NCI-H2029 (cell line): Measurements from ENCODE around the gene GAS7.
"Not testable (repeated sequence)": the region's sequence is repeated elsewhere in the genome, so short reads cannot be mapped to it uniquely, and the experiment has no call there.

Experiments
- DNase-seq: peaks from one replicate; lab custom pipeline; 2025; lab: John Stamatoyannopoulos, UW

GAS7 gene

DNA sequence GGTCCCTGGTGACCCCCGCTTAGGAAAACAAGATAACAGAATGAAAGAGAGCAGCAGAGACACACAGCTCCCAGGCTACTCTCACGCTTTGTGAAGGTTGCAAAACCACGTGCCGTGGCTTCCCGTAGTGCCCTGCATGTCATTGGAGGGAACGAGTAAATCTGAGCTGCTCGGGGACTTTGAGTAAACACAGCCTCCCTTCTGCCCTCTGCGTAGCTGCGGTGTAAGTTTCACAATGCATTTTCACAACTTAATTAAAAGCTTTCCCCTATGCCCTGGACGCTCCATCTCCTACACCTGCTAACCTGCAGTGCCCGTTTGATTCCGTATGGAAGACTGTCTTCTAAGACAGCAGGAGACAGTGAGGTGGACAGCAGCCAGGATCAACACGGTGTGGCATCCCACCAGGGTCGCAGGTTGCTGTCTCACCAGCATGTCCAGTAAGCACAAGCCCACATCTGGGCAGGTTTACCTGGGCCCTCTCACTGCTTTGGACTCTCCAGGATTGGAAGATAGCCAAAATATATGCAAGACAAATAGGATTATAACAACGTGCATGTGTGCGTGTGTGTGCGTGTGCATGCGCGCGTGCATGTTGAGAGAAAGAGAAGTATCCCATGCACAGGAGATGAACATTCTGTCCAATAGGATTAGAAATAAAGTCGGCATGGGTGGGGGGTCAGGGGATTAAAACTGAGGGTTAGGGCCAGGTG lies 177.0 kb downstream of the GAS7 start:
- DNase-seq, result no peak

DNA sequence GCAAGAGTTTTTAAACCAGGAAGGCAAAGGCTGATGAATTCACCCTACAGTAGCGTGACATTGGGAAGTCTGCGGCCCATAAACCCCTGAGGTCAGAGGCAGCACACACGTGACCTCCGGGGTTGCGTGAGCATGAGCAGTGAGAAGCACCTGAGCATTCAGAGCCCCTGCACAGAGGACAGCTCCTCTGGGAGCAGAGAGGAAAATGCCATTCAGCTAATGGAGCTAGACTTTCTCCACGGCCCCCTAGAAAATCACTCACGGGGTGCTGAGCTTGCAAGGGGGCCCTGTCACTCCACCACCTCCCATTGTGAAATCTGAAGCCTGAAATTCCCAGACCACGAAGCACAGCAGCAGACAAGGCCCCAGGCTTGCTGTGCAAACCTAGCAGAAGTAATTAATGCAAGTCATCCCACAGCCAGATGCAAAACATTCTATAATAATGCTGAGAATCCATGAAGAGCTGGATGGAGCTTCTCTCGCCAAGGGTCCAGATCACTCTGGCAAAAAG lies 178.4 kb downstream of the GAS7 start:
- no peak for DNase-seq

DNA sequence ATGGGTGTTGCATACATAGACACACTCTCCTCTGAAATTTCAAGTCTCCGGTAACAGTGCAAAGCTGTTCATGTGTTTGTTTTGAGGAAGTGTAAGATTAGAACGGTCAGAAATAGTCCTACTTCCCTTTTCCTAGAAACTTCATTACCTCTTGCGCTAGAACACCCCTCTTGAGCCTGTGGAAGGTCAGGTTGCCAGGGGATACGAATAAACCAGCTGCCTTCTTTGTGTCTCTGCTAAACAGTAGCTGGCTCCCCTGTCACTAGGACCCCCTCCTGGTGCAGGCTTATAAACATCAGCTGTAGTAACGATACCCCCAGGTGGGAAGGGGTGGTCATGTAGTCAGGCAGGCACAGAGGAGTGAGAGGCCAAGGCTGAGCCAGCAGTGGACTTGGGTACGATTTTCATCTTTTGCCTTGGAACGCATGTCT lies 179.9 kb downstream of the GAS7 start:
- DNase-seq, result no peak

DNA sequence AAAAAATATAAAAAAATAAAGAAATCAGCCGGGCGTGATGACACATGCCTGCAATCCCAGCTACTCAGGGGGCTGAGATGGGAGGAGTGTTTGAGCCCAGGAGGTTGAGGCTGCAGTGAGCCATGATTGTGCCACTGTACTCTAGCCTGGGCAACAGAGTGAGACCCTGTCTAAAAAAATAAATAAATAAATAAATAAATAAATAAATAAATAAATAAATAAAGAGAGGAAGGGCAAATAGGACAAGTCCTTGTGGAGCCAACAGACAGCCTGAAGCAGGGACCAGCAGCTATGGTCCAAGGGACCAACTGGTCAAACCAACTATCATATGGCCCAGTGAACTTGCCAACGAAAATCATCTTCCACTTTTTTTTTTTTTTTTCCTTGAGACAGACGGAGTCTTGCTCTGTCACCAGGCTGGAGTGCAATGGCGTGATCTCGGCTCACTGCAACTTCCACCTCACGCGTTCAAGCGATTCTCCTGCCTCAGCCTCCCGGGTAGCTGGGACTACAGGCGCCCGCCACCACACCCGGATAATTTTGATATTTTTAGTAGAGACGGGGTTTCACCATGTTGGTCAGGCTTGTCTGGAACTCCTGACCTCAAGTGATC lies 181.3 kb downstream of the GAS7 start:
- not testable (repeated sequence) for DNase-seq

DNA sequence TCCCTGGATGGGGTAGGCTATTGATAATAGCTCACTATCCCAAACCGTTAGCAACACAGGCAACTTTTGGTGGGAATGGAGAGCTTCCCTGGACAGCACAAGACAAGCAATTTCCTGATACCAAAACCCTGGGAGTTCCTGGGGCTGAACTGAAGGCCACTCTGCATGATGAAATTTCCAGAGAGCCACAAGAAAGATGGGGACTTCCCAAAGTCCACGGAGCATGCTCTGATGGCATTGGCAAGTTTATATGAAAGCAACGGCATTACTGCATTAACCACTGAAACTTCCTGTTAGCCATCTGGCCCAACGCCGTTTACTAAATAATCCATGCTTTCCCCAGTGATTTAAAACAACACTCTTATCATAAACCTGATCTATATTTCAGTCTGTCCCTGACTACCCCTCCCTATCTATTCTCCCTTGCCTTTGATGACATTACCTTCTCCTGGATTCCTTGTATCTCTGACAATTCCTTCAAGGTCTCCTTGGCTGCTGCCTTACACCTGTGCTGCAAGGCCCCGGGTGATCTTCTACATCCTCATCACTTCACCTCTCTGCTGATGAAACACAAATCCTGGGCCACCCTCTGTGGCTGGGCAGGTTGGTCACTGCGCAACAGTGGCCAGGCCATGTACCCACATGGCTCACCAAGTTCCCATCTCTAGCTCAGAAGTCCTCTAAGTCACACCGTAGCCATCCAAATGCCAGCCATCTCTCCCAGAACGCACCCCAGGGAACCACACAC lies 184.9 kb downstream of the GAS7 start:
- no peak for DNase-seq

DNA sequence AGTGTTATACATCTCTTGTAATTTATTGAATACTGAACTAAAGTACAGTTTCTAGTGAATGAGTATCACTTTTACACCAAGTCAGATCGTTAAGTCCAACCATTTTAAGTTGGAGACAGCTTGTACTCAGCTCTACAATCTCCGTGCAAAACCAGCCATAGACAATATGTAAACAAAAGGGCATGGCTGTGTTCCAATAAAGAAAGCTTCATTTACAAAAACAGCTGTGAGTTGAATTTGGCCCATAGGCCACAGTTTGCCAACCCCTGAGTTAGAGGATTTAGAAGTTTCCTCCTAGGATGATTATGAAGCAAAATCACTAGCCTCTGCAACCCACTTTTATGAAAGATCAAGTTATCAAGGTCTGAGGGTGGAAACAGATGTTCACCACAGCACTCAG lies 187.7 kb downstream of the GAS7 start:
- DNase-seq, result no peak

DNA sequence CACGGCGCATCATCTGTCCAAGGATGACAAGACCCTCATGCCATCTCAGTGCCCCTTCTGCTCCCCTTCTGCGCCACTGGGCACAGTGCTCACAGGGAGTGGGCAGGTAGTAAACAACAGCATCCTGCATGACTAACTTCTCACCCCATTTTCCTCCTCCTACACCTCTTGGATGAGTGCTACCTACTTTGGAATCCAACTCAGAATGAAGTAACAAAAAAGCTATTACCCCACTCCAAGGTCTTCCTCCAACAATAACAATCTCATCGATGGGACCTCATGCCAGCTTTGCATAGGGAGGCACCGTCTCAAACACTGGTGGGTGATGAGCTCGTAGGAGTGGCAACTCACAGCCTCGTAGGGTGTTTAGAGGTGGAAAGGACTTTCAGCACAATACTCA lies 194.7 kb downstream of the GAS7 start:
- no peak for DNase-seq

DNA sequence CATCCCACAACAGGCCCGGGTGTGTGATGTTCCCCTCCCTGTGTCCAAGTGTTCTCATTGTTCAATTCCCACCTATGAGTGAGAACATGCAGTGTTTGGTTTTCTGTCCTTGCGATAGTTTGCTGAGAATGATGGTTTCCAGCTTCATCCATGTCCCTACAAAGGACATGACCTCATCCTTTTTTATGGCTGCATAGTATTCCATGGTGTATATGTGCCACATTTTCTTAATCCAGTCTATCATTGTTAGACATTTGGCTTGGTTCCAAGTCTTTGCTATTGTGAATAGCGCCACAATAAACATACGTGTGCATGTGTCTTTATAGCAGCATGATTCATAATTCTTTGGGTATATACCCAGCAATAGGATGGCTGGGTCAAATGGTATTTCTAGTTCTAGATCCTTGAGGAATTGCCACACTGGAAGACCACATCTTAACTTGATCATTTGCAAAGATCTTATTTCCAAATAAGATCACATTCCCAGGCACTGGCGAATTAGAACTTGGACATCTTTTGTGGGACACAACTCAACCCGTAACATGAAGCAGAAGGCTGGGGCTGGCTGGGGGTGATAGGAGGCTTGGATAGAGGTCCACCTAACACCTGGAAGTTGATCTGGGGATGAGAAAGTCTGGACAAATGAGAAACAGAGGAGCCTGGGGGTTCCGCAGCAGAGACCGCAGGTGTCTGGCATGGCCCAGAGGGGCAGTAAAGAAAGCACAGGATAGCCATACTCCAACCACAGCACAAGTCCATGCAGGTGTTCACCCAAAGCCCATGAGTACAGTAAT lies 195.6 kb downstream of the GAS7 start:
- not testable (repeated sequence) for DNase-seq

DNA sequence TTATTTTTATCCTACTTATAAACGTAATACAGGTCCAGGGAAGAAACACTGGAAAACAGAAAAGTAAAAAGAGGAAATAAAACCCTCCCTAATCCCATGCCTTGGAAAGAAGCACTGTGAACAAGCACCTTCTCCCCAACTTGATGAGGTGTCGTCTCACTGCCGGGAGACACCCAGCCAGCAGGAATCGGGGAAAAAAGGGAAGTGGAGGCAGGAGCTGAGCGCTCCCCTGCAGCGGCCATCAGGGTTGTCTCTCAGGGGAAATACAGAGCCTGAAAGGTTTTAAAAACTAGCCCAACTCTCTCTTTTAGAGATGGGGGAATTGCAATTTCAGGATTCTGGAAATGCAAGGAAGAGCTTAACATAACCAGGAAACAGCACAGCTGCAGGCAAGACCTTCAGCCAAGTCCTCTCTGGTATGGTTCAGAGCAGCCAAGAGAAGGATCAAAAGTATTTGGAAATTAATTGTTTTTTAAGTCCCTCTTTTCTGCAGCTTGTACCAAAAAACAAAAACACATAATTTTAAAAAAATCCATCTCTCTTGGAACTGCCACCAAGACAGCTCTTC lies 197.0 kb downstream of the GAS7 start:
- DNase-seq, result no peak

DNA sequence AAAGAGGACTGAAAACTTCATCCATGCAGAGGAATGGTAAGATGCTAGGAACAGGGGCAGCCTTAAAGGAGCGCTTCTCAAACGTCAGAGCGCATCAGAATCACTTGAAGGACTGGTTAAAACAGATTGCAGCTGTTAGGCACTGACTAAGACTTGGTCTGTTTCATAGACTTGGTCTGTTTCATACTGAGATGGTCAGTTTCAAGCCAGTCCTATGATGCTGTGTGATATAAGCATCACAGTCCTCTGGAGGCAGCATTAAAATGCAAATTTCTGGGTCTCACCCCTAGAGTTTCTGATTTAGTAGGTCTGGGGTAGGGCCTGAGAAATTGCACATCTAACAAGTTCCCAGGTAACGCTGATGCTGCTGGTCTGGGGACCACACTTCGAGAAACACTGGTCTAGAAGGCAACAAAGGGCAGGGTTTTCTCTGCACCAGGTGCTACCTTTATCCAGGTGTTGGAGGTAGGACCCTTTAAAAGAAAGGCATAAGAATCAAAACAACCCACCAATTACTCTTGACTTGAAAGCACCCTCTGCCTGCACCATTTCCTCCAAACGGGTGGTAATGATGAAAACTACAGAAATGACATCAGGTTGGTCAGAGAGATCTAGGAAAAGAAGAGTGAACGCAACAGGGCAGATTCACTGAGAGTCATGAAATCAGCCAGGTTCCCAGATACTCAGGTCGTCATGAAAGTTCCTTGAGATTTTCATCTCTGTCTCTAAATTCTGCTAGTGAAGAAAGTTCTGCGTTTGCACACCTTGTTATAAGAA lies 198.3 kb downstream of the GAS7 start:
- DNase-seq, result no peak

DNA sequence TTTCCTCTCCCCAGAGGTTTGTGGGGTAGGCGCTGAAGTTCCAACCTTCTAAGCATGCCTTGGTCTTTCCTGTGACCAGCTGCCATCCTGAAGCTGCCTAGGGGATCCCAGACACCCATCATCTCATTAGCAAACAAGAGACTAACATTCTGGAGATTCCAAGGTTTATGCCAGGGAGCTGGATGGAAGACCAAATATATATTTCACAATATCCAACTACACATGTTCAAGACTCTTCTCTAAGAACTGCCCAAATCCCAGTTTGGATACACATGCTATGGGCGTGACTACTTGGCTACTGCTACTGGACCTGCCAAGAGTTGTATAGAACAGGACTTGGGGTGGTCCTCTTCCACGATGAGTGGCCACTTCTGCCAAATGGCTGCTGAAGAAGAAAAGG lies 200.3 kb downstream of the GAS7 start:
- DNase-seq, result no peak

DNA sequence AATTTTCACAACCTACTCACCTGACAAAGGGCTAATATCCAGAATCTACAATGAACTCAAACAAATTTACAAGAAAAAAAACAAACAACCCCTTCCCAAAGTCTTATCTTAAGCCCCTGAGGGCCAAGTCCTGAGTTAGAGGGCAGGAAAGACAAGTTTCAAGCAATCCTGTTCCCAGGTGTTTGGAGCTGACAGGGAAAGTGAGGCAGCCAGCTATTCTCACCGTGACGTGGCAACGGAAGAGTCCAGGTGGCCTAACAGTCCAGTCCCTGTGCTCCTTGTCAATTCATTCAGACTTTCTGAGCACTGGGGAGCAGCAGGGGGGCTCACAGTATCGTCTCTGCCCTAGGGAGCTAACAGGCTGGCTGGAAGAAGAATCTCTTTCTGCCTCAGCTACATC lies 203.6 kb downstream of the GAS7 start:
- no peak for DNase-seq

DNA sequence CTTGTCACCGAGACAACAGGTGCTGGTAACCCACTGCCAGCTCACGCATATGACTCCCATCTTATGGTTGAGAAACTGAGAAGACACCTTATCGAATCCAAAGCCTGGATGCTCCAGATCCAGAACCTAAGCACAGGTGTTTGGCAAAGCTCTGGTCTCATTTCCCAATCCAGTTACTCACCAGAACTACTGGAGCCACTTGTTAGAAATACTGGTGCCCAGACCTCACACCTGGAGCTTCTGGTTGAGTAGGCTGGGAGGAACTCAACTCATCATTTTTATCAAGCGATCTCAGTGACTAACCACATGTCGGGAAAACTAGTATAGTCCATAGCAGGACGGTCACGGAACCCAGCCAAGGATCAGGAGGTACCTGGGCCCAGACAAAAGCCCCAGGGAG lies 206.6 kb downstream of the GAS7 start:
- no peak for DNase-seq

DNA sequence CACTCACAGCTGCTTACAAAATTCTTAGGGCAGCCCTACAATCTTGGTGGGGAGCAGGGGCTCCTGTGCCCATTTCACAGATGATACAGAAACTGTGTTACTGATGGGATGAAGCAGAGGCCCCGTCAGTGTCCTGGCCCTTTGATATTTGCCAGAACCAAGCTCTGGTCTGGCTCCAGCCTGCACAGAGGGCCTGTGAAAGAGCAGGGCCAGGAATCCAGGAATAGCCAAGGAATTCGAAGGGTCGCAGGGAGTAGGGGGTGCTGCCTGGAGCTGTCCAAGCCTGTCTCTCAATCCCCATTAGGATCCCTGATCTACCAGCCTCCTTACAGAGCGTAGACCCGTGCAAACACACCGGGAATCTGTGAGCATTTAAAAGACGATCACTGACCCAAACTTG lies 207.1 kb downstream of the GAS7 start:
- DNase-seq, result no peak

DNA sequence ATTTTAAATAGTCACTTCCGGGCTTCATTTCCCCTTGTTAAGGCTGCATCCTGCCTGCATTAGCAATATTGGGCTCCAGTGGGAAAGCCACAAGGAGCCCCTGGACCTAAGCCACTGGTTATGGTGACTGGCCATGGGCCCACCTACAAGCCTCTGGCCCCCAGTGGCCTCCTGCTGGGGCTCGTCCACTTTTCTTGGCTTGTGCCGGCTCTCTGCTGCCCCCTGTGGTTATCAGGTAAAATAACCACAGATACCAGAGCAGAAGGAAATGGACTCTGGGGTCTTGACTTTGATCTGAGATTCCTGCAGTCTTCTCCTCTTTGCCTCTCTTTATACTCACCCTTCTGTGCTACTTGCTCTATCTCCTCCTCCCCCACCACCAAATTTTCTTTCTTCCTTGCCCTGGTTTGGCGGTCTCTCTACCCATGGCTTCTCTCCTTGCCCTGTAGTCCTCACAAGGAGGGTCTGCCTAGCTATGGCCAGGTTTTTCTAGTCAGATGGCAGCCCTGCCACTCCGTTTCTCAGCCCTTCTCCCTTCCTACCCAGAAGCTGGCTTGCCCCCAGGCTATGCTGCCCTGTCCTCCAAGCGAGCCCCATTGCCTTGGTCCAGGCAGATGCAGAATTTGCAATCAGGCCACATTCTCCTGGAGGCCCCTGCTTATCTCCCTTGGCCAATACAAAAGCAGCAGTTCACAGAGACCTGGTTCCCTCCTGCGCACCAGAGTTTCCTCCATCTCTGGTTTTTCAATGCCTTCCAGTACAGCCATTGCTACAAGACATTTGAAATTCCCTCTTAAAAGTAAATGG lies 210.4 kb downstream of the GAS7 start:
- DNase-seq, result no peak

DNA sequence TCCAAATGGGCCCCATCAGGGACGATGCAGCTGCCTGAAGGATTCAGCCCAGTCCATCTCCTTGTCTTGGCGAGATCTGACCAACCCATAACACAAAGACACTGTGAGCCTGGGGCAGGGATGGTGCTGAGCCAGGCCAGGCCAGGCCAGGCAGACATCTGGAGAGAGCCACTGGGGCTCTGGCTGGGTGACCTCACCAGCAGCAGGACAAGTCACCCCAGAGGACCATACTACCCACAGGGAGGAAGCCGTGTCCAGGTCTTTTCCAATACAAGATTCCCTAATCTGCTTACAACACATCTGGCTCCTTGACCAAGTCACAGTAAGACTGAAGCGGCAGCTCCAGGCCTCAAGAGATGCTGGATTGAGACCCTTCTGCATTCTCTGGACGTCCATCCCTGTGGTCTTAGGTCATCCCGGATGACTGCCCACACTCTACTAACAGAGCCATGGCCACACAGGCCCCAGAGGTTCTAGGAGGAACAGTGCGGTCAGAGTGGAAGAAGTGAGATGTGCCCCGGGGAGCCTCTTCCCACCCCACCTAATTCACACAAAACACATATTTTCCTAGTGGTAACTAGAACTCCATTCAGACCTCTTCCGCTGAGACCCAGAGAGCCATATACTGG lies 211.5 kb downstream of the GAS7 start:
- DNase-seq, result no peak

DNA sequence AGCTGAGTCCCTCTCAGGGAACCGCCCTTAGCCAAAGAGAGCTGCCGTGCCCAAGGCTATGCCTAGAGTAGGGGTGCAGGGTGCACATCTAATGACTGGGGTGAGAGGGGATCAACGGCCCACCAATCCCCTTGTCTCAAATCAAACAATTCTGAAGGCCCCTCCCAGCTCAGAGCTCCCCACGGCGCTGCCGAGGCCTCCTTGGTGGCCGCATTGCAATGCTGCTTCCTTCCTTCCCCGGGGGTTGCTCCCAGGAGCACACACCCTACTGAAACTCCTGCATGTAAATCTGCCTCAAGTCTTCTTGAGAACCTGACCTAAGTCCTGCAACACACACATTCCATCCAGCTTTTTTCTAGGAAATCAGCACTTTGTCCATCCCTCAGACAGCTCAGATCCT lies 212.8 kb downstream of the GAS7 start:
- no peak for DNase-seq

DNA sequence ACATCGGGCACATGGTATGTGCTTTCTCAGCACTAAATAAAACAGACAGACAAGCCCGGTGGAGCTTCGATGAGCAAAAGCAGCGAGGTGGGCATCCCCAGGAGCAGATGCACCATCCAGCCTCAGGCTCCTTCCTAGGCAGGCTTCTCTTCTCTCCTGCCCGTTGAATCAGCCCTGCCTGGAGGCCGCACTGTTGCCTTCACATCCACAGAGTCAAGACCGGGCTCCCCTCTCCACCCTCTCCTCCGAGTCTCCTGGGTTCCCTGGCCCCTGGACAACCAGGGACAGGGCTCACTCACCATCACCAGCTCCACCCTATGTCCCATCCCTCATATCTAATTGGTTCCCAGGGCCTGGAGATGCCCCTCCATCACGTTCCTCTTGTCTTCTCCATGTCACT lies 213.6 kb downstream of the GAS7 start:
- no peak for DNase-seq

DNA sequence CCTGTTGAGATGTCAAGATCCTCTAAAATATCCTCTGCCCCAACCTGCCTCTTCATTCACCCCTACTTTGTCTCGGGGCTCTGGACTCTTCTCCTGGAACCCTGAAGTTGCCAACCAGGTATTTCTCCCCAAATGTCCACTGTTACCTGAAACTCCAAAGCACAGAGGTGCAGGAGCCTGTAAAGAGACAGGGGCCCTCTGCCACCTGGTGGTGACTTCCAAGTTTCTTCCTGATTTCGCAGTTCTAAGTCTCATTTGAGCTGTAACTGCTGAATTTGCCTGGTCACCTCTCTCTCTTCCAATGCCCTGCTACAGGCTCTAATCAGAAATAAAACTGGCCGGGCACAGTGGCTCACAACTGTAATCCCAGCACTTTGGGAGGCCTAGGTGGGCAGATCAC lies 216.2 kb downstream of the GAS7 start:
- DNase-seq, result no peak
